H1 (cell line): ENCODE data around the gene MT1H. TPM values are rescaled to one million over a fixed set of nuclear protein-coding genes. Genes with fewer than 3 reads are reported as not detected.

Source experiments
- CTCF ChIA-PET: fragments of 300-600 bp; sonication (Branson Sonifier 250); formaldehyde crosslinking; loops from one replicate; lab custom pipeline; 2021; ENCODE audit not compliant: partially characterized antibody; lab: Charles Lee
- POLR2A ChIA-PET: fragments of 300-600 bp; sonication (Branson Sonifier 250); formaldehyde crosslinking; loops from one replicate; lab custom pipeline; 2021; ENCODE audit warnings: inconsistent platforms; ENCODE audit not compliant: partially characterized antibody; lab: Charles Lee
- DNase-seq, 2 experiments: peaks; one replicate each; pipeline versions ENCODE4 v3.0.0 to v3.0.0-alpha.2; 2010 to 2022; ENCODE audit warnings: low spot score in 2 of 2, low read depth in 1 of 2, mixed read lengths in 1 of 2
- FAIRE-seq: peaks from 2 replicates; lab custom pipeline; 2011; peaks lifted over from hg19 to GRCh38; lab: Jason Lieb, UNC
- H2AFZ ChIP-seq: 2 replicates; pipeline ENCODE4 v1.8.1; 2012; ENCODE audit warnings: low read length, inconsistent platforms
- H2AK5ac ChIP-seq: 2 replicates; pipeline ENCODE4 v1.6.1; 2013; ENCODE audit warnings: low read depth, low read length
- H2BK120ac ChIP-seq: replicated peaks from 2 replicates; pipeline ENCODE3; 2013; ENCODE audit warnings: low read depth, low read length, inconsistent platforms
- H2BK12ac ChIP-seq: 2 replicates; pipeline ENCODE4 v1.6.1; 2013; ENCODE audit warnings: low read depth, low read length
- H2BK15ac ChIP-seq: 2 replicates; pipeline ENCODE4 v1.6.1; 2013; ENCODE audit warnings: low read length
- H2BK20ac ChIP-seq: 2 replicates; pipeline ENCODE4 v1.6.1; 2013; ENCODE audit warnings: low read length
- H2BK5ac ChIP-seq: 2 replicates; pipeline ENCODE4 v1.6.1; 2013; ENCODE audit warnings: low read depth, low read length
- H3K14ac ChIP-seq: 2 replicates; pipeline ENCODE4 v1.6.1; 2013; ENCODE audit warnings: inconsistent platforms; ENCODE audit not compliant: insufficient read length
- H3K18ac ChIP-seq: 2 replicates; pipeline ENCODE4 v1.6.1; 2013; ENCODE audit warnings: low read length; ENCODE audit errors: extremely low read depth
- H3K23ac ChIP-seq: 2 replicates; pipeline ENCODE4 v1.6.1; 2013; ENCODE audit warnings: inconsistent platforms; ENCODE audit not compliant: insufficient read length
- H3K23me2 ChIP-seq: 2 replicates; pipeline ENCODE4 v1.6.1; 2013; ENCODE audit warnings: low read depth, low read length
- H3K27ac ChIP-seq: 2 replicates; pipeline ENCODE4 v1.6.1; 2011; ENCODE audit warnings: low read depth, low read length, inconsistent platforms
- H3K27me3 ChIP-seq, 4 experiments: replicated peaks in 1 of 4; 1 replicate in 1 of 4; 2 replicates in 3 of 4; pipeline versions ENCODE4 v1.6.1 to v1.8.1; 2011 to 2013; ENCODE audit warnings: low read length in 3 of 4, mild to moderate bottlenecking in 3 of 4, inconsistent platforms in 2 of 4, mixed read lengths in 2 of 4, moderate library complexity in 1 of 4; ENCODE audit not compliant: control insufficient read depth in 3 of 4, insufficient read depth in 3 of 4; ENCODE audit errors: extremely low read depth in 1 of 4
- H3K36me3 ChIP-seq, 4 experiments: 2 replicates each; pipeline versions ENCODE4 v1.6.1 to v1.8.1; 2011 to 2013; ENCODE audit warnings: mild to moderate bottlenecking in 4 of 4, low read length in 3 of 4, moderate library complexity in 2 of 4, control low read depth in 1 of 4, inconsistent platforms in 1 of 4; ENCODE audit not compliant: insufficient read depth in 4 of 4, control insufficient read depth in 2 of 4
- H3K4ac ChIP-seq: replicated peaks from 2 replicates; pipeline ENCODE3; 2013; ENCODE audit warnings: low read length, low read depth, mixed read lengths, inconsistent platforms; ENCODE audit not compliant: insufficient read length
- H3K4me1 ChIP-seq, 4 experiments: replicated peaks in 1 of 4; 1 replicate in 1 of 4; 2 replicates in 3 of 4; pipeline versions ENCODE4 v1.6.1 to v1.8.1; 2011 to 2013; ENCODE audit warnings: low read length in 3 of 4, inconsistent platforms in 2 of 4, mixed read lengths in 1 of 4; ENCODE audit not compliant: insufficient read depth in 4 of 4, control insufficient read depth in 3 of 4
- H3K4me2 ChIP-seq, 2 experiments: 2 replicates each; pipeline versions ENCODE4 v1.6.1 to v1.8.1; 2011 to 2013; ENCODE audit warnings: low read depth in 2 of 2, low read length in 2 of 2, control low read depth in 1 of 2, inconsistent platforms in 1 of 2, mild to moderate bottlenecking in 1 of 2; ENCODE audit not compliant: insufficient read depth in 1 of 2
- H3K4me3 ChIP-seq, 4 experiments: fragments of 200-600, 300-600 bp in 1 of 4; sonication (generic), shearing (Covaris generic), sonication (Bioruptor Twin) in 1 of 4; 2 replicates each; pipeline versions ENCODE4 v1.5.1 to v1.8.1; 2011 to 2016; ENCODE audit warnings: low read length in 4 of 4, low read depth in 3 of 4, control low read depth in 2 of 4, inconsistent platforms in 2 of 4, mild to moderate bottlenecking in 2 of 4, mixed read lengths in 1 of 4, moderate library complexity in 1 of 4; ENCODE audit not compliant: insufficient read depth in 2 of 4; ENCODE audit errors: extremely low read depth in 1 of 4
- H3K56ac ChIP-seq: replicated peaks from 2 replicates; pipeline ENCODE3; 2013; ENCODE audit warnings: low read depth, mild to moderate bottlenecking, mixed read lengths, low read length, inconsistent platforms; ENCODE audit not compliant: insufficient read length
- H3K79me1 ChIP-seq: 2 replicates; pipeline ENCODE4 v1.6.1; 2013; ENCODE audit warnings: low read depth, low read length, control low read depth
- H3K79me2 ChIP-seq, 2 experiments: 2 replicates each; pipeline versions ENCODE4 v1.6.1 to v1.8.1; 2012 to 2013; ENCODE audit warnings: low read length in 2 of 2, mild to moderate bottlenecking in 2 of 2, inconsistent platforms in 1 of 2; ENCODE audit not compliant: insufficient read depth in 2 of 2, control insufficient read depth in 1 of 2
- H3K9ac ChIP-seq, 4 experiments: replicated peaks in 1 of 4; 1 replicate in 1 of 4; 2 replicates in 3 of 4; pipeline versions ENCODE4 v1.6.1 to v1.8.1; 2011 to 2013; ENCODE audit warnings: low read depth in 3 of 4, low read length in 3 of 4, control low read depth in 2 of 4, mild to moderate bottlenecking in 2 of 4, moderate library complexity in 2 of 4, inconsistent platforms in 1 of 4; ENCODE audit errors: extremely low read depth in 1 of 4
- H3K9me3 ChIP-seq, 2 experiments: 2 replicates each; pipeline versions ENCODE4 v1.6.1 to v1.8.1; 2012 to 2013; ENCODE audit warnings: mild to moderate bottlenecking in 2 of 2, moderate library complexity in 2 of 2, control low read depth in 1 of 2, inconsistent platforms in 1 of 2, low read depth in 1 of 2, low read length in 1 of 2, mixed read lengths in 1 of 2; ENCODE audit not compliant: insufficient read depth in 2 of 2
- H4K20me1 ChIP-seq, 2 experiments: replicated peaks in 1 of 2; 2 replicates each; pipeline versions ENCODE3 to v1.8.1; 2011 to 2013; ENCODE audit warnings: inconsistent platforms in 2 of 2, low read length in 2 of 2, mild to moderate bottlenecking in 1 of 2; ENCODE audit not compliant: insufficient read depth in 2 of 2, control insufficient read depth in 1 of 2
- H4K5ac ChIP-seq: 2 replicates; pipeline ENCODE4 v1.6.1; 2013; ENCODE audit warnings: low read length, low read depth, mixed read lengths, inconsistent platforms; ENCODE audit not compliant: insufficient read length
- H4K8ac ChIP-seq: 2 replicates; pipeline ENCODE4 v1.8.0; 2013; ENCODE audit warnings: mild to moderate bottlenecking, moderate library complexity, low read length, inconsistent platforms; ENCODE audit not compliant: insufficient read depth; ENCODE audit errors: extremely low read depth
- H4K91ac ChIP-seq: replicated peaks from 2 replicates; pipeline ENCODE3; 2013; ENCODE audit warnings: low read length, mixed read lengths, inconsistent platforms; ENCODE audit not compliant: insufficient read length
- CHD2 ChIP-seq: IDR thresholded peaks from 2 replicates; pipeline ENCODE4 v1.6.1; 2012; ENCODE audit warnings: low read length, improper control_type of control experiment
- KDM4A ChIP-seq: IDR thresholded peaks from one replicate; pipeline ENCODE4 v1.7.1; 2012; ENCODE audit warnings: low read depth, mild to moderate bottlenecking, moderate library complexity, low read length, inconsistent platforms; ENCODE audit not compliant: severe bottlenecking
- POLR2A ChIP-seq, 2 experiments: IDR thresholded peaks; 1 replicate in 1 of 2; 2 replicates in 1 of 2; pipeline ENCODE4 v1.6.1; 2011; ENCODE audit warnings: low read depth in 2 of 2, low read length in 2 of 2, mild to moderate bottlenecking in 2 of 2; ENCODE audit errors: control extremely low read depth in 1 of 2
- POU5F1 ChIP-seq: IDR thresholded peaks from 2 replicates; pipeline ENCODE4 v1.6.1; 2011; ENCODE audit warnings: low read depth, mild to moderate bottlenecking, low read length, moderate library complexity
- TBP ChIP-seq: IDR thresholded peaks from 2 replicates; pipeline ENCODE4 v1.6.1; 2011; ENCODE audit warnings: low read depth, low read length, improper control_type of control experiment
- YY1 ChIP-seq: IDR thresholded peaks from 2 replicates; pipeline ENCODE4 v1.6.1; 2011; ENCODE audit warnings: low read depth, mild to moderate bottlenecking, low read length
- WGBS, 2 experiments: shearing (Covaris generic) in 1 of 2; methylation state at CpG; one replicate each; pipeline versions ENCODE4 v1.1.6 to v1.1.7; 2013 to 2015; ENCODE audit warnings: low lambda C conversion rate in 2 of 2, mixed read lengths in 2 of 2, inconsistent platforms in 1 of 2, low coverage in 1 of 2, missing lambda C conversion rate in 1 of 2; ENCODE audit not compliant: insufficient replicate concordance in 2 of 2, insufficient coverage in 1 of 2, insufficient read length in 1 of 2; ENCODE audit errors: extremely low coverage in 1 of 2, missing lambda C conversion rate in 1 of 2; 5-methylcytosine and 5-hydroxymethylcytosine counted together
- polyA plus RNA-seq, 7 experiments: library from polyadenylated mRNA; depleted of rRNA in 3 of 7; stranded (reverse) in 5 of 7; unstranded in 2 of 7; fragments of >200 nt in 5 of 7; fragments of 200-250 nt in 2 of 7; gene quantifications; 1 replicate in 5 of 7; 2 replicates in 1 of 7; 4 replicates in 1 of 7; pipeline versions ENCODE4 v1.2.1 to v1.2.3, GENCODE V29; 2011 to 2013; ENCODE audit warnings: missing spikeins in 2 of 7, mixed read lengths in 2 of 7
- total RNA-seq: library from RNA; stranded (reverse); fragmentation: NEBNext Ultra II Directional; extraction: Animal tissue kit (Norgen Biotek cat#: 25700); gene quantifications from 2 replicates; pipeline ENCODE4 v1.2.1, GENCODE V29; 2021

Gene MT1H
- total and polyA plus RNA-seq, 2 of the 8 experiments (the other 6 are each of a cell fraction or from before 2014, with no cell fraction given) = 11.9 to 95.7 TPM

DNA sequence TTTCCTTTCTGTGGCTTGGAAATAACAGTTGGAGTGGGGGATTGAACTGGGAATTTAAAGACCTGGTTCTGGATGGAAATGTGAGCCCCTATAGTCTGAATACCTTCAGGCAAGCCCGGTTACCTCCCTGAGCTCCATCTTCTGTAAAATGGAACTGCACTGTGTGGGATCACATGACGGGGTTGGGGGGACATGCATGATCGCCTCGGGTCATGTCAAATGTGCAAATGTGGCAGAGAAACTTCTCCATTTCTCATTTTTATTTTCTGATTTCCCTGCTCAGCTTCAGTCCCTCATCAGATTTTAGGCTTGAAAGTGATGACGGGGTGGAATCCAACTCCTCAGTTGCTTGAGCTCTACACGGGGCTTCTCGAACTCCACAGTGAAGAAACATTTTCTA, 16.4 kb upstream of the MT1H start:
- POLR2A ChIA-PET = interaction anchor here (1.2 to 9.1 kb wide), 5 partner anchors 12 to 49 kb away, joined by 3 to 74 read pairs (median 4); partner anchors contain the start of genes MT1A, MT1E, MT1G and MT1H
- H3K27ac ChIP-seq = no peak overlapping the region
- H3K27me3 ChIP-seq = peaks cover 14 to 55% (median 39%) of the 10 kb centered on the region in 4 experiments
- no peak for FAIRE-seq
- no peak overlapping the region for H2BK12ac ChIP-seq
- H3K79me1 ChIP-seq = no peaks in the 10 kb centered on the region
- peaks cover 7% of the 10 kb centered on the region; the same call in 1 of the 2 replicates for H3K23me2 ChIP-seq
- H2BK120ac ChIP-seq = no peak overlapping the region
- H3K36me3 ChIP-seq = no peaks in the 10 kb centered on the region
- H4K91ac ChIP-seq = no peak overlapping the region
- H4K8ac ChIP-seq = no peak overlapping the region
- no peak for DNase-seq
- no peak overlapping the region for H3K56ac ChIP-seq
- TF ChIP-seq YY1 (no peak), POU5F1 (no peak), CHD2 (no peak), POLR2A (IDR thresholded peaks at IDR 0.05; ENCODE audit: control extremely low read depth in 1 of 2, low read depth in 2 of 2, low read length in 2 of 2) (no peak), TBP (no peak), KDM4A (no peak)
- 85% methylated on average over 7 of the region's 7 CpGs; no CpG with 5 or more reads in 1 of the 2 experiments for WGBS, 2 experiments
- no peak overlapping the region for H2BK20ac ChIP-seq
- no peaks in the 10 kb centered on the region for H3K79me2 ChIP-seq
- no peaks in the 10 kb centered on the region for H4K20me1 ChIP-seq
- no peak overlapping the region for H2AFZ ChIP-seq
- peaks cover 0 to 4% (median 2%) of the 10 kb centered on the region in 4 experiments; a peak in 6 of 7 replicates for H3K4me1 ChIP-seq
- no peak overlapping the region for H3K9ac ChIP-seq
- no peaks in the 10 kb centered on the region for H3K9me3 ChIP-seq
- H3K23ac ChIP-seq = no peak overlapping the region
- no peak overlapping the region for H3K14ac ChIP-seq
- no peak overlapping the region for H2AK5ac ChIP-seq
- H3K4me2 ChIP-seq = no peak overlapping the region
- H3K4ac ChIP-seq = no peak overlapping the region
- no peak overlapping the region for H4K5ac ChIP-seq
- no peak overlapping the region for H2BK15ac ChIP-seq
- H3K4me3 ChIP-seq = no peak overlapping the region
- no peak overlapping the region for H3K18ac ChIP-seq
- CTCF ChIA-PET = interaction anchor here (1.0 to 5.5 kb wide), 5 partner anchors 11 to 76 kb away, joined by 3 to 28 read pairs (median 4); partner anchors contain the start of gene MT3
- H2BK5ac ChIP-seq = no peak overlapping the region
